Neural cell (in vitro differentiated cells): ENCODE data around the gene CDKN2AIPNL. TPM values are rescaled to one million over a fixed set of nuclear protein-coding genes. Genes with fewer than 3 reads are reported as not detected.

Experiments used
- H2AFZ ChIP-seq: fragments of 200-600, 300-800 bp; sonication (generic), shearing (Covaris generic); 2 replicates; pipeline ENCODE4 v1.6.0; 2014; ENCODE audit warnings: low read depth, mild to moderate bottlenecking, antibody characterized with exemption, low read length, moderate library complexity
- H3F3A ChIP-seq: fragments of 200-600 bp; shearing (Covaris generic); 2 replicates; pipeline ENCODE4 v1.6.1; 2016; ENCODE audit warnings: mild to moderate bottlenecking, moderate library complexity, mixed read lengths, antibody characterized with exemption, low read length; ENCODE audit not compliant: insufficient read depth, poor library complexity, severe bottlenecking
- H3K27ac ChIP-seq: fragments of 200-600, 300-800 bp; sonication (generic), shearing (Covaris generic); 2 replicates; pipeline ENCODE4 v1.5.1; 2014; ENCODE audit warnings: mild to moderate bottlenecking, low read length, moderate library complexity
- H3K27me3 ChIP-seq: fragments of 300-800, 200-600 bp; sonication (generic), shearing (Covaris generic); 2 replicates; pipeline ENCODE4 v1.6.0; 2014; ENCODE audit warnings: mild to moderate bottlenecking, low read depth, low read length, moderate library complexity; ENCODE audit not compliant: insufficient read depth
- H3K36me3 ChIP-seq: fragments of 300-800, 200-600 bp; sonication (generic), shearing (Covaris generic); 2 replicates; pipeline ENCODE4 v1.5.1; 2014; ENCODE audit warnings: mild to moderate bottlenecking, antibody characterized with exemption, low read length, moderate library complexity; ENCODE audit not compliant: insufficient read depth
- H3K4me2 ChIP-seq: fragments of 300-800, 200-600 bp; sonication (generic), shearing (Covaris generic); 2 replicates; pipeline ENCODE4 v1.6.0; 2014; ENCODE audit warnings: mild to moderate bottlenecking, low read length
- H3K4me3 ChIP-seq: fragments of 300-800, 200-600 bp; sonication (generic), shearing (Covaris generic); 2 replicates; pipeline ENCODE4 v1.5.1; 2014; ENCODE audit warnings: mild to moderate bottlenecking, low read length, moderate library complexity
- H3K79me2 ChIP-seq: fragments of 200-600 bp; shearing (Covaris generic); replicated peaks from 2 replicates; pipeline ENCODE4 v1.6.0; 2014; ENCODE audit warnings: mild to moderate bottlenecking, low read length, moderate library complexity; ENCODE audit not compliant: insufficient read depth
- H3K9ac ChIP-seq: fragments of 300-800, 200-600 bp; sonication (generic), shearing (Covaris generic); 2 replicates; pipeline ENCODE4 v1.6.1; 2016; ENCODE audit warnings: mild to moderate bottlenecking, low read length, mixed read lengths
- H3K9me2 ChIP-seq: fragments of 200-600 bp; shearing (Covaris generic); 2 replicates; pipeline ENCODE4 v1.6.1; 2016; ENCODE audit warnings: mild to moderate bottlenecking, low read length, mixed read lengths; ENCODE audit not compliant: insufficient read depth
- H3K9me3 ChIP-seq: fragments of 200-600, 300-800 bp; sonication (generic), shearing (Covaris generic); 2 replicates; pipeline ENCODE4 v1.6.1; 2016; ENCODE audit warnings: mild to moderate bottlenecking, mixed run types, low read length, moderate library complexity, mixed read lengths
- H4K20me1 ChIP-seq: fragments of 200-600 bp; shearing (Covaris generic); 2 replicates; pipeline ENCODE4 v1.6.1; 2016; ENCODE audit warnings: mild to moderate bottlenecking, mixed run types; ENCODE audit not compliant: insufficient read depth
- CTCF ChIP-seq: fragments of 450-650 bp; IDR thresholded peaks from 2 replicates; pipeline ENCODE4 v1.5.1; 2014; ENCODE audit warnings: antibody characterized with exemption, mild to moderate bottlenecking, moderate library complexity; ENCODE audit not compliant: poor library complexity, severe bottlenecking
- EP300 ChIP-seq: fragments of 450-650 bp; conservative IDR thresholded peaks from 2 replicates; pipeline ENCODE4 v1.6.1; 2014; ENCODE audit warnings: antibody characterized with exemption, mild to moderate bottlenecking, moderate library complexity; ENCODE audit not compliant: poor library complexity, severe bottlenecking
- EZH2 ChIP-seq: fragments of 200-600, 300-800 bp; shearing (Covaris generic), sonication (generic); IDR thresholded peaks from 2 replicates; pipeline ENCODE4 v1.6.1; 2014; ENCODE audit warnings: antibody characterized with exemption, low read length, borderline replicate concordance, mild to moderate bottlenecking; ENCODE audit not compliant: insufficient read depth, poor library complexity, severe bottlenecking
- MXI1 ChIP-seq: fragments of 450-650 bp; conservative IDR thresholded peaks from 2 replicates; pipeline ENCODE4 v1.6.1; 2014; ENCODE audit warnings: antibody characterized with exemption, mild to moderate bottlenecking; ENCODE audit not compliant: poor library complexity, severe bottlenecking
- POLR2AphosphoS5 ChIP-seq: IDR thresholded peaks from 2 replicates; pipeline ENCODE4 v1.6.1; 2012
- RAD21 ChIP-seq: fragments of 450-650 bp; conservative IDR thresholded peaks from 2 replicates; pipeline ENCODE4 v1.6.1; 2014; ENCODE audit warnings: antibody characterized with exemption, mild to moderate bottlenecking, moderate library complexity
- REST ChIP-seq: IDR thresholded peaks from 2 replicates; pipeline ENCODE4 v1.6.1; 2012; ENCODE audit warnings: borderline replicate concordance
- SMC3 ChIP-seq: fragments of 450-650 bp; conservative IDR thresholded peaks from 2 replicates; pipeline ENCODE4 v1.6.1; 2014; ENCODE audit warnings: antibody characterized with exemption, mild to moderate bottlenecking, moderate library complexity; ENCODE audit not compliant: poor library complexity
- TAF1 ChIP-seq: IDR thresholded peaks from 2 replicates; pipeline ENCODE4 v1.6.1; 2012; ENCODE audit warnings: low read depth
- polyA plus RNA-seq: library from polyadenylated mRNA; depleted of rRNA; stranded (reverse); fragments of >200 nt; gene quantifications from 2 replicates; pipeline ENCODE4 v1.2.3, GENCODE V29; 2014

The CDKN2AIPNL gene
- polyA plus RNA-seq, 1 donor from 2014 or later, result 78.4 TPM

DNA sequence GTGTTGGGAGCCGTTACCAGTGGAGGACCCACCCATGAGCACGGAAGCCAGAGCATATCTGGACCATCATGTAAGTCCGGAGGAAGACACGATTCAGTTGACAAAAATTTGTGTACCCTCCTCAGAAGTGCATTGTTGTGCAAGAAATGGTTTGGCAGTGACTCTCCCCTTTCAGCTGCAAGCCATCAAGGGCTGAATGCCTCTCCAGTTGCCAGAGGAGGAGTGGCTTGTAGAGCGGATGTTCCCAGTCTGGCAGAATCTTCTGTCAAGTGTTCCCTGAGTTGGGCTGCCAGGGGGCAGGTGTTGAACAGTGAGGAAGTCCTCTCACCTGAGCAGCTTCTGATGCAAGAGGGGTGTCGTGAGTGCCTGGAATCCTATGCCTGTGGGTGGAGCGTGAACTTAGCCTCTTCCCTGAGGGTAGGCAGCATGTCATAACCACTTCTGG is 27.6 kb upstream of the CDKN2AIPNL start:
- H4K20me1 ChIP-seq, result no peaks in the 10 kb centered on the region
- no peak overlapping the region for H2AFZ ChIP-seq
- H3K4me2 ChIP-seq, result no peak overlapping the region
- H3K27ac ChIP-seq, result no peak overlapping the region
- no peak overlapping the region for H3K4me3 ChIP-seq
- H3F3A ChIP-seq, result no peaks in the 10 kb centered on the region
- H3K79me2 ChIP-seq, result no peaks in the 10 kb centered on the region
- no peaks in the 10 kb centered on the region for H3K9me3 ChIP-seq
- no peaks in the 10 kb centered on the region for H3K36me3 ChIP-seq
- H3K9me2 ChIP-seq, result no peaks in the 10 kb centered on the region
- no peaks in the 10 kb centered on the region for H3K27me3 ChIP-seq
- no peak overlapping the region for H3K9ac ChIP-seq
- TF ChIP-seq MXI1 (no peak), TAF1 (no peak), EP300 (no peak), SMC3 (no peak), POLR2AphosphoS5 (no peak), REST (no peak), EZH2 (no peak), CTCF (no peak), RAD21 (no peak)

- Histone ChIP-seq H2AFZ (no peak overlapping the region), H3K36me3 (no peaks in the 10 kb centered on the region), H3F3A (no peaks in the 10 kb centered on the region), H3K4me2 (no peak overlapping the region), H3K9me2 (no peaks in the 10 kb centered on the region), H4K20me1 (no peaks in the 10 kb centered on the region), H3K9me3 (no peaks in the 10 kb centered on the region), H3K27me3 (no peaks in the 10 kb centered on the region), H3K79me2 (no peaks in the 10 kb centered on the region), H3K4me3 (no peak overlapping the region), H3K9ac (no peak overlapping the region), H3K27ac (no peak overlapping the region)
- TF ChIP-seq REST (no peak), MXI1 (no peak), CTCF (no peak), EZH2 (no peak), POLR2AphosphoS5 (no peak), SMC3 (no peak)
Measured at GRCh38 chr5:134438721-134439123, 27.0 kb upstream of the CDKN2AIPNL start.
